ENCODE data around the gene DOCK3. TPM values are rescaled to one million over a fixed set of nuclear protein-coding genes. Genes with fewer than 3 reads are reported as not detected.
A peak's percentile ranks its signal among the peaks of the same experiment; 100 is the strongest.

Gene DOCK3
- total RNA-seq, 1 experiment from 2014 or later = 0.15 TPM

GRCh38 chr3:51429138-51429537, 754.4 kb downstream of the DOCK3 start:
- H3K27ac ChIP-seq (ENCODE audit: low read length) = no peak overlapping the region
- CTCF ChIA-PET = no interaction called here
- TF ChIP-seq EZH2 (IDR thresholded peaks at IDR 0.05; ENCODE audit: low read length, unreplicated experiment) = no peak
- TF ChIP-seq, protein P1, sequence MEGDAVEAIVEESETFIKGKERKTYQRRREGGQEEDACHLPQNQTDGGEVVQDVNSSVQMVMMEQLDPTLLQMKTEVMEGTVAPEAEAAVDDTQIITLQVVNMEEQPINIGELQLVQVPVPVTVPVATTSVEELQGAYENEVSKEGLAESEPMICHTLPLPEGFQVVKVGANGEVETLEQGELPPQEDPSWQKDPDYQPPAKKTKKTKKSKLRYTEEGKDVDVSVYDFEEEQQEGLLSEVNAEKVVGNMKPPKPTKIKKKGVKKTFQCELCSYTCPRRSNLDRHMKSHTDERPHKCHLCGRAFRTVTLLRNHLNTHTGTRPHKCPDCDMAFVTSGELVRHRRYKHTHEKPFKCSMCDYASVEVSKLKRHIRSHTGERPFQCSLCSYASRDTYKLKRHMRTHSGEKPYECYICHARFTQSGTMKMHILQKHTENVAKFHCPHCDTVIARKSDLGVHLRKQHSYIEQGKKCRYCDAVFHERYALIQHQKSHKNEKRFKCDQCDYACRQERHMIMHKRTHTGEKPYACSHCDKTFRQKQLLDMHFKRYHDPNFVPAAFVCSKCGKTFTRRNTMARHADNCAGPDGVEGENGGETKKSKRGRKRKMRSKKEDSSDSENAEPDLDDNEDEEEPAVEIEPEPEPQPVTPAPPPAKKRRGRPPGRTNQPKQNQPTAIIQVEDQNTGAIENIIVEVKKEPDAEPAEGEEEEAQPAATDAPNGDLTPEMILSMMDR (conservative IDR thresholded peaks at IDR 0.05; ENCODE audit: low read depth, low read length) = no peak
- TF ChIP-seq EZH2phosphoT487 (IDR thresholded peaks at IDR 0.05; ENCODE audit: borderline replicate concordance, low read length) = no peak

More at GRCh38 chr3:51429138-51429537, 754.4 kb downstream of the DOCK3 start:
- Histone ChIP-seq H3K9me2 (replicated peaks; ENCODE audit: low read length) (no peaks in the 10 kb centered on the region), H2AFZ (ENCODE audit: low read length) (no peak overlapping the region), H3K9me3 (ENCODE audit: low read length) (no peaks in the 10 kb centered on the region), H3F3A (ENCODE audit: low read length, unreplicated experiment) (no peaks in the 10 kb centered on the region), H3K27me3 (ENCODE audit: low read length) (no peaks in the 10 kb centered on the region), H3K4me2 (ENCODE audit: low read length) (no peak overlapping the region), H3K79me2 (ENCODE audit: low read length) (no peaks in the 10 kb centered on the region), H3K9ac (ENCODE audit: low read length) (no peak overlapping the region), H3K36me3 (ENCODE audit: low read depth, low read length) (peaks cover 50% of the 10 kb centered on the region), H3K4me1 (ENCODE audit: insufficient read depth, low read length) (no peaks in the 10 kb centered on the region), H4K20me1 (ENCODE audit: low read length) (0 out of 2 replicates have a peak, but pooled peaks cover under 1% of the 10 kb centered on the region), H3K4me3 (ENCODE audit: low read length) (no peak overlapping the region)
- POLR2A ChIA-PET (ENCODE audit: unreplicated experiment) = no interaction called here
- ATAC-seq (no peak), DNase-seq (no peak)
- intact Hi-C loops (cut with micrococcal nuclease) = no loop called here
- no TSS peak for BruUV-seq (replicated peaks)

Small RNAs within 50 kb of the gene (microRNA-seq; reads per million reads assigned to microRNA genes)
- gene MIR4787 (ENCODE audit: unreplicated experiment) = 9.3 reads per million, percentile 35 among the genes with 10 or more reads in this experiment

Other genes with a start within 250 kb of the DOCK3 start
- gene CACNA2D2, start 171.3 kb upstream of the DOCK3 start, total RNA-seq (2014; rRNA removed) = 0.17 and 0.44 TPM in 2 replicates
- gene C3orf18, start 107.2 kb upstream of the DOCK3 start, total RNA-seq (2014; rRNA removed) = 31.2 and 33.9 TPM in 2 replicates
- gene HEMK1, start 105.4 kb upstream of the DOCK3 start, total RNA-seq (2014; rRNA removed) = 20.3 and 22.2 TPM in 2 replicates
- 1.6 and 2.3 TPM in 2 replicates for gene CISH, start 63.2 kb upstream of the DOCK3 start, total RNA-seq (2014; rRNA removed)
- gene MAPKAPK3, start 57.8 kb upstream of the DOCK3 start, total RNA-seq (2014; rRNA removed) = 142 and 174 TPM in 2 replicates

All from PC-3 (cell line).